ENCODE data around the gene RBFOX2. TPM values are rescaled to one million over a fixed set of nuclear protein-coding genes. Genes with fewer than 3 reads are reported as not detected.

Gene RBFOX2
- total RNA-seq, 1 donor from 2014 or later: 454 TPM

DNA sequence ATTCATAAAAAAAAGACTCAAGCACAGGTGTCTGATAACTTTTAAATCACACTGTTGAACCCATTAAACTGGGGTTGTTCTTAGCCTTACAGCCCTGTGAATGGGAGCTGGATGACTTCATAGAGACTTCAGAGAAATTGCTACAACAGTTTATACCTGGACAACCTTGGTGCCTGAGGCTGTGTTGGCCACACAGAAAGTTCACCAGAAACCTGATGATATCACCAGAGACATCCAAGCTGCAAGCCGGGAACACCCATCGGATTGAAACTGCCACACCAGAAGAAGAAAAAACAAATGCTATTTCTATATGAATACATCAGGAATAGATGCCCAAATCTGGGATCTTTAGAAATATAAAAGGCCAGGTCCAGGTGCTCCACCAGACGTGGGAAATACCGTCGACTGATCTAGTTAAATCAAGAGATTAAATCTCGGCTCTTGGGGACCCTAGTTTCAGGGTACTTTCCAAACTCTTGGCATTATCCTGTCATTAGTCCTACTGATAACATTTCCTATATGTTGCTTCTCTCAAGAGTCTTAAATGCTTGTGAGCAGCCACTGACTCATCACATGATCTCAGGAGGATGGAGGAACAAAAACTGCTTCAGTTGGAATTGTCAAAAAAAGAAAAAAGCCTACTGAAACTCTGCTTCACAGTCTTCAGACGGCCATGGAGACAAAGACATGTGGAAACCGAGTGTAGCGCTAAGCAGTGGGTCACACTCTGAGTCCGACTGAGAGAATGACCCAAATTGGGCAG, 339.5 kb downstream of the RBFOX2 start:
- DNase-seq: no peak

Other genes starting within 250 kb of the RBFOX2 start
- 2.5 TPM for gene APOL3, start 131.9 kb upstream of the RBFOX2 start, total RNA-seq
- gene APOL4, start 173.0 kb upstream of the RBFOX2 start, total RNA-seq: 10.5 TPM
- 7.0 TPM for gene APOL2, start 210.7 kb upstream of the RBFOX2 start, total RNA-seq
- 1.4 TPM for gene APOL1, start 224.3 kb upstream of the RBFOX2 start, total RNA-seq

Measured in occipital lobe (tissue), 2 donors.